Activated B cell treated with CpG ODN at 0.5 μM for 24 hours (primary cell): ENCODE data around the gene IPCEF1. TPM values are rescaled to one million over a fixed set of nuclear protein-coding genes. Genes with fewer than 3 reads are reported as not detected.

Experiments
- ATAC-seq: fragments of 200-7000 bp; cut with Tn5 transposase; one replicate; pipeline ENCODE4 v1.10.0; 2021; ENCODE audit warnings: low read depth, mild to moderate bottlenecking, moderate library complexity
- CTCF ChIA-PET: fragments of 350-600 bp; sonication (Branson Sonifier 250); formaldehyde crosslinking; loops from one replicate; lab custom pipeline; 2021; ENCODE audit warnings: antibody characterized with exemption; lab: Charles Lee
- POLR2A ChIA-PET: fragments of 350-600 bp; sonication (Branson Sonifier 250); formaldehyde crosslinking; loops from one replicate; lab custom pipeline; 2021; ENCODE audit warnings: antibody characterized with exemption; lab: Charles Lee
- DNase-seq: peaks from one replicate; pipeline ENCODE4 v3.0.0; 2022
- H3K27ac Mint-ChIP-seq: one replicate; pipeline ENCODE4 v1.8.0; 2020; ENCODE audit warnings: mixed read lengths
- H3K27me3 Mint-ChIP-seq: one replicate; pipeline ENCODE4 v1.8.0; 2021; ENCODE audit warnings: mixed read lengths
- H3K36me3 Mint-ChIP-seq: one replicate; pipeline ENCODE4 v1.8.0; 2021; ENCODE audit warnings: low read depth, mixed read lengths
- H3K4me1 Mint-ChIP-seq: one replicate; pipeline ENCODE4 v1.8.0; 2021; ENCODE audit warnings: mixed read lengths
- H3K4me3 Mint-ChIP-seq: one replicate; pipeline ENCODE4 v1.8.0; 2020; ENCODE audit warnings: mild to moderate bottlenecking, mixed read lengths
- H3K9me3 Mint-ChIP-seq: one replicate; pipeline ENCODE4 v1.8.0; 2020; ENCODE audit warnings: mixed read lengths
- CTCF ChIP-seq: fragments of 200-600 bp; IDR thresholded peaks from one replicate; pipeline ENCODE4 v1.8.0; 2022; ENCODE audit warnings: antibody characterized with exemption, mild to moderate bottlenecking
- intact Hi-C: fragments of 100-400 bp; cut with micrococcal nuclease; formaldehyde crosslinking; loops from one replicate; pipeline ENCODE4 v1.15.1; 2024
- total RNA-seq: library from RNA; stranded (reverse); gene quantifications from 2 replicates; pipeline ENCODE4 v1.2.3, GENCODE V29; 2022

The IPCEF1 gene
- total RNA-seq, 1 donor from 2014 or later, result 2.1 TPM

DNA sequence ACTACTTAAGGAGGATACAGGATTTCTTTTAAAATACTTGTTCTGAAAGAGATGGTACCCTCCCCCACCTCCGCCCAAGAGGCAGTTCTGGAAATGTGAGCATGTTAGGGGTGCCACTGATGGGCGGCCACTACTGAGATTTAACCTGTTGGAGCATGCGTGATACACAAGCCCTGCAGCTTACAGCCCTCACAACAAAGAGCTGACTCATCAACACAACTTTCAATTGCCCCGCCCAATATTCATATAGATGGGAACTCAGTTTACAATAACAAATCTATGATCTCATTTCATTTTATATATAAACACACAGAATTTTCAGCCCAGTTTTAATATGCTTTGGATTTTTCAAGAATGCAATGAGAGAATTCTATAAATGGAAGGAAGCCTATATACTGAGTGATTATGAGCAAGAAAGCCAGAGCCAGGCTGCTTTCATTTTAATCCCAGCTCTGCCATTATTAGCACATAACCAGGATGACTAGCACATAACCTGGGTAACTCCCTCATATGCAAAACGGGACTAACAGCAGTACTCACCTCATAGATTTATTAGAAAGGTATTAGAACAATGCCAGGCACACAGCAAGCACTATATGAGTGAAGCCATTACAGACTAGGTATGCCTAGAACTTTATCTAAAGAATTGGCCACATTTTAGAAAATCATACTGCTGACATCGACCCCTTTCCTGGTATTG lies 45.6 kb upstream of the IPCEF1 start:
- H3K27me3 Mint-ChIP-seq, result peaks cover 2% of the 10 kb centered on the region
- intact Hi-C loops, result no loop called here
- H3K36me3 Mint-ChIP-seq, result no peaks in the 10 kb centered on the region
- H3K4me3 Mint-ChIP-seq, result no peak overlapping the region
- no peak overlapping the region for H3K27ac Mint-ChIP-seq
- ChIA-PET CTCF (interaction anchor here (0.6 kb wide), 1 partner anchor 1372 kb away, joined by 4 read pairs; no protein-coding TSS in a partner anchor), POLR2A (no interaction called here)
- DNase-seq, result no peak
- no peaks in the 10 kb centered on the region for H3K9me3 Mint-ChIP-seq
- no peak for ATAC-seq
- no peak for TF ChIP-seq CTCF
- no peaks in the 10 kb centered on the region for H3K4me1 Mint-ChIP-seq

GRCh38 chr6:154399097-154399496 lies 42.5 kb upstream of the IPCEF1 start:
- no peak for TF ChIP-seq CTCF
- DNase-seq (no peak), ATAC-seq (no peak)
- no peaks in the 10 kb centered on the region for H3K36me3 Mint-ChIP-seq
- H3K27ac Mint-ChIP-seq, result no peak overlapping the region
- ChIA-PET POLR2A (no interaction called here), CTCF (no interaction called here)
- no peaks in the 10 kb centered on the region for H3K4me1 Mint-ChIP-seq
- H3K9me3 Mint-ChIP-seq, result no peaks in the 10 kb centered on the region
- H3K27me3 Mint-ChIP-seq, result peaks cover 4% of the 10 kb centered on the region
- intact Hi-C loops, result no loop called here
- no peak overlapping the region for H3K4me3 Mint-ChIP-seq

GRCh38 chr6:154397491-154398195 lies 41.0 kb upstream of the IPCEF1 start:
- Mint-ChIP-seq H3K27me3 (peaks cover 4% of the 10 kb centered on the region), H3K27ac (no peak overlapping the region), H3K9me3 (no peaks in the 10 kb centered on the region), H3K4me1 (no peaks in the 10 kb centered on the region), H3K36me3 (no peaks in the 10 kb centered on the region), H3K4me3 (no peak overlapping the region)
- ATAC-seq (no peak), DNase-seq (no peak)
- intact Hi-C loops, result no loop called here
- ChIA-PET CTCF (no interaction called here), POLR2A (no interaction called here)
- TF ChIP-seq CTCF, result no peak

- no peak for TF ChIP-seq CTCF
- H3K27me3 Mint-ChIP-seq, result peaks cover 4% of the 10 kb centered on the region
- ATAC-seq (no peak), DNase-seq (no peak)
- H3K36me3 Mint-ChIP-seq, result no peaks in the 10 kb centered on the region
- no peaks in the 10 kb centered on the region for H3K4me1 Mint-ChIP-seq
- no peaks in the 10 kb centered on the region for H3K9me3 Mint-ChIP-seq
- H3K27ac Mint-ChIP-seq, result no peak overlapping the region
- intact Hi-C loops, result no loop called here
- ChIA-PET CTCF (no interaction called here), POLR2A (no interaction called here)
- H3K4me3 Mint-ChIP-seq, result no peak overlapping the region
Observed at GRCh38 chr6:154395878-154396277, 39.3 kb upstream of the IPCEF1 start.

GRCh38 chr6:154395316-154395715 lies 38.7 kb upstream of the IPCEF1 start:
- POLR2A ChIA-PET, result no interaction called here
- intact Hi-C loops, result no loop called here
- CTCF ChIA-PET, result no interaction called here
- DNase-seq, result no peak
- H3K4me3 Mint-ChIP-seq, result no peak overlapping the region
- H3K9me3 Mint-ChIP-seq, result no peaks in the 10 kb centered on the region
- H3K36me3 Mint-ChIP-seq, result no peaks in the 10 kb centered on the region
- ATAC-seq, result no peak
- H3K27ac Mint-ChIP-seq, result no peak overlapping the region
- no peaks in the 10 kb centered on the region for H3K4me1 Mint-ChIP-seq
- no peak for TF ChIP-seq CTCF
- peaks cover 4% of the 10 kb centered on the region for H3K27me3 Mint-ChIP-seq
